Stimulated activated CD8-positive, alpha-beta memory T cell treated with anti-CD3 and anti-CD28 coated beads, Interleukin-7, amount 100 ng/mL, for 48 hours (primary cell): ENCODE results near the gene ZFR.
"Not testable (repeated sequence)": the region's sequence is repeated elsewhere in the genome, so short reads cannot be mapped to it uniquely, and the experiment has no call there.

Experiments
- DNase-seq, 2 donors: peaks; one replicate each; pipeline ENCODE4 v3.0.0-alpha.2; 2020; ENCODE audit warnings: low read depth in 1 of 2; ENCODE audit errors: extremely low read depth in 1 of 2

ZFR gene

GRCh38 chr5:32325062-32325461, 119.5 kb downstream of the ZFR start:
- DNase-seq = no peak

- DNase-seq = no peak
Observed at GRCh38 chr5:32323741-32324140, 120.8 kb downstream of the ZFR start.

- no peak for DNase-seq
Observed at GRCh38 chr5:32322882-32323281, 121.7 kb downstream of the ZFR start.

GRCh38 chr5:32321787-32322186, 122.8 kb downstream of the ZFR start:
- not testable (repeated sequence) for DNase-seq

- no peak for DNase-seq
Observed at GRCh38 chr5:32320576-32320975, 124.0 kb downstream of the ZFR start.

- DNase-seq = no peak
Observed at GRCh38 chr5:32319926-32320543, 124.5 kb downstream of the ZFR start.

- no peak for DNase-seq
Observed at GRCh38 chr5:32319392-32319791, 125.1 kb downstream of the ZFR start.

- DNase-seq = no peak
Observed at GRCh38 chr5:32317041-32317440, 127.5 kb downstream of the ZFR start.

GRCh38 chr5:32315221-32316014, 129.1 kb downstream of the ZFR start:
- no peak for DNase-seq

- DNase-seq = no peak
Observed at GRCh38 chr5:32314658-32315057, 129.9 kb downstream of the ZFR start.

- not testable (repeated sequence) for DNase-seq
Observed at GRCh38 chr5:32314152-32314488, 130.4 kb downstream of the ZFR start.

GRCh38 chr5:32312595-32313332, 131.8 kb downstream of the ZFR start, which contains the start of gene MTMR12:
Gene MTMR12 (minus strand): TSS chr5:32312939. CDS start chr5:32312838, 101 bp downstream.
- DNase-seq = peak; percentile 99 to 100

GRCh38 chr5:32312197-32312594, 132.3 kb downstream of the ZFR start:
- DNase-seq = peak; percentile 29 to 33

GRCh38 chr5:32311404-32312196, 132.9 kb downstream of the ZFR start:
- no peak for DNase-seq

- DNase-seq = no peak
Observed at GRCh38 chr5:32309761-32310160, 134.8 kb downstream of the ZFR start.

GRCh38 chr5:32308946-32309345, 135.6 kb downstream of the ZFR start:
- DNase-seq = no peak

GRCh38 chr5:32307769-32308194, 136.8 kb downstream of the ZFR start:
- DNase-seq = no peak

- no peak for DNase-seq
Observed at GRCh38 chr5:32304622-32305021, 139.9 kb downstream of the ZFR start.
